Hippocampal formation (tissue), 2 donors: ENCODE data around the gene B3GNT5.

Source experiments
- DNase-seq, 2 donors: peaks; one replicate each; lab custom pipeline; 2025; lab: John Stamatoyannopoulos, UW

Gene B3GNT5

GRCh38 chr3:183265834-183266417 lies 12.9 kb downstream of the B3GNT5 start:
- DNase-seq = no peak

- no peak for DNase-seq
These were observed 13.4 kb downstream of the B3GNT5 start for GRCh38 chr3:183266454-183266853.

- DNase-seq = no peak
These were observed 14.1 kb downstream of the B3GNT5 start for GRCh38 chr3:183267140-183267539.

GRCh38 chr3:183268366-183268765 lies 15.3 kb downstream of the B3GNT5 start:
- no peak for DNase-seq

- DNase-seq = no peak
These were observed 16.3 kb downstream of the B3GNT5 start for GRCh38 chr3:183269345-183269744.

- DNase-seq = no peak
These were observed 17.3 kb downstream of the B3GNT5 start for GRCh38 chr3:183270344-183270743.

GRCh38 chr3:183272142-183272541 lies 19.1 kb downstream of the B3GNT5 start:
- no peak for DNase-seq

- no peak for DNase-seq
These were observed 19.7 kb downstream of the B3GNT5 start for GRCh38 chr3:183272791-183273190.

- no peak for DNase-seq
These were observed 21.6 kb downstream of the B3GNT5 start for GRCh38 chr3:183274609-183275008.

GRCh38 chr3:183275418-183275817 lies 22.4 kb downstream of the B3GNT5 start:
- DNase-seq = no peak

GRCh38 chr3:183275937-183276336 lies 22.9 kb downstream of the B3GNT5 start:
- no peak for DNase-seq

- DNase-seq = no peak
These were observed 24.2 kb downstream of the B3GNT5 start for GRCh38 chr3:183277260-183277659.

- DNase-seq = no peak
These were observed 25.5 kb downstream of the B3GNT5 start for GRCh38 chr3:183278479-183279088.

GRCh38 chr3:183279371-183279770 lies 26.3 kb downstream of the B3GNT5 start:
- DNase-seq = no peak

- no peak for DNase-seq
These were observed 28.2 kb downstream of the B3GNT5 start for GRCh38 chr3:183281126-183281797.

- no peak for DNase-seq
These were observed 30.8 kb downstream of the B3GNT5 start for GRCh38 chr3:183283886-183284285.

- no peak for DNase-seq
These were observed 31.5 kb downstream of the B3GNT5 start for GRCh38 chr3:183284570-183284969.

- no peak for DNase-seq
These were observed 32.3 kb downstream of the B3GNT5 start for GRCh38 chr3:183285318-183285717.

GRCh38 chr3:183285828-183286457 lies 32.9 kb downstream of the B3GNT5 start:
- DNase-seq = peak in 1 of 2 donors; percentile 22

- no peak for DNase-seq
These were observed 34.4 kb downstream of the B3GNT5 start for GRCh38 chr3:183287301-183287971.

- DNase-seq = no peak
These were observed 35.1 kb downstream of the B3GNT5 start for GRCh38 chr3:183288117-183288516.

GRCh38 chr3:183290216-183290615 lies 37.2 kb downstream of the B3GNT5 start:
- DNase-seq = no peak
